Stimulated activated CD4-positive, alpha-beta T cell treated with anti-CD3 and anti-CD28 coated beads, Interleukin-12 subunit alpha, Interleukin-12 subunit beta, amount 100 ng/mL, for 4 hours (primary cell): Measurements from ENCODE around the gene MEGF9.

ENCODE experiments used
- DNase-seq: peaks from one replicate; pipeline ENCODE4 v3.0.0-alpha.2; 2020

MEGF9 gene

GRCh38 chr9:120702075-120702474 lies 12.2 kb downstream of the MEGF9 start:
- DNase-seq: no peak

GRCh38 chr9:120701248-120701647 lies 13.0 kb downstream of the MEGF9 start:
- no peak for DNase-seq

- no peak for DNase-seq
These were observed 15.5 kb downstream of the MEGF9 start for GRCh38 chr9:120698766-120699165.

GRCh38 chr9:120697448-120697847 lies 16.8 kb downstream of the MEGF9 start:
- DNase-seq: no peak

- DNase-seq: no peak
These were observed 17.6 kb downstream of the MEGF9 start for GRCh38 chr9:120696551-120697230.

- no peak for DNase-seq
These were observed 19.7 kb downstream of the MEGF9 start for GRCh38 chr9:120694559-120694958.

GRCh38 chr9:120693700-120694008 lies 20.6 kb downstream of the MEGF9 start:
- no peak for DNase-seq

GRCh38 chr9:120692901-120693699 lies 21.2 kb downstream of the MEGF9 start:
- DNase-seq: no peak

- DNase-seq: no peak
These were observed 23.9 kb downstream of the MEGF9 start for GRCh38 chr9:120690372-120690771.

- DNase-seq: no peak
These were observed 24.4 kb downstream of the MEGF9 start for GRCh38 chr9:120689860-120690259.

GRCh38 chr9:120688758-120689157 lies 25.5 kb downstream of the MEGF9 start:
- no peak for DNase-seq

- DNase-seq: no peak
These were observed 31.1 kb downstream of the MEGF9 start for GRCh38 chr9:120683150-120683549.

- no peak for DNase-seq
These were observed 33.1 kb downstream of the MEGF9 start for GRCh38 chr9:120681121-120681520.

- no peak for DNase-seq
These were observed 33.7 kb downstream of the MEGF9 start for GRCh38 chr9:120680579-120680978.

GRCh38 chr9:120680161-120680560 lies 34.1 kb downstream of the MEGF9 start:
- no peak for DNase-seq

- no peak for DNase-seq
These were observed 36.3 kb downstream of the MEGF9 start for GRCh38 chr9:120677965-120678364.

- no peak for DNase-seq
These were observed 37.4 kb downstream of the MEGF9 start for GRCh38 chr9:120676767-120677402.

- no peak for DNase-seq
These were observed 45.9 kb downstream of the MEGF9 start for GRCh38 chr9:120668399-120668798.

- no peak for DNase-seq
These were observed 50.3 kb downstream of the MEGF9 start for GRCh38 chr9:120663950-120664349.

GRCh38 chr9:120663380-120663779 lies 50.9 kb downstream of the MEGF9 start:
- no peak for DNase-seq

- DNase-seq: no peak
These were observed 51.8 kb downstream of the MEGF9 start for GRCh38 chr9:120662513-120662912.

GRCh38 chr9:120659676-120660075 lies 54.6 kb downstream of the MEGF9 start:
- DNase-seq: no peak

- no peak for DNase-seq
These were observed 55.1 kb downstream of the MEGF9 start for GRCh38 chr9:120659209-120659608.

- no peak for DNase-seq
These were observed 59.2 kb downstream of the MEGF9 start for GRCh38 chr9:120655005-120655622.
